SKM-1 treated with dmso at 0.1 percent for 144 hours (cell line): Measurements from ENCODE around the gene HOXB6.

Source experiments
- DNase-seq: peaks from one replicate; lab custom pipeline; 2025; ENCODE audit not compliant: unreplicated experiment; lab: John Stamatoyannopoulos, UW

Gene HOXB6

DNA sequence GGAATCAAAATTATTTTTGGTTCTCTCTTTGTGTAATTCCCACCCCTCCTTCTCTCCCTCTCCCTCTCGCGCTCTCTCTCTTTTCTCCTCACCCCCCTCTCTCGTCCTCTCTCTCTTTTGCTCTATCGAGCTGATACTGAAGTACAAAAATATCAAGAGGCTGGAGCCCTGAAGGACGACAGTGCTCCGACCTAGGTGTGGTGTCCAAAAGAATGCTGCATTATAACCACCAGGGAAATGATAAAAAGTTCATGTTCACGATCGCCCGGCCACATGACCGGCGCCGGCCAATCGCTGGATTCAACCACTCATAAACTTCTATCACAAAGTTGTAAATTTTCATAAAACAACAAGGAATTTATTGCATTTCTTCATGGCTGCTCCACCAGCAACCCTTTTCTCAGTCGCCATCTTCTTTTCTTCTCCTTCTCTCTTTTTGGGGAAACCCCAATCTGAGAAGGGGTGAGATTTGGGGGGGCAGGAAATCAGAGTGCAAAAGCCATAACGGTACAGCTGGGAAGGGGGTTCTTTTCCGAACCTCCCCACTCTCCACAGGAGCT, at the start of gene HOXB6:
TSS of gene HOXB6 (minus strand) at position 217 of the 560 bp plus-strand sequence. CDS start 6,836 bp downstream, outside the sequence.
- DNase-seq, result no peak

DNA sequence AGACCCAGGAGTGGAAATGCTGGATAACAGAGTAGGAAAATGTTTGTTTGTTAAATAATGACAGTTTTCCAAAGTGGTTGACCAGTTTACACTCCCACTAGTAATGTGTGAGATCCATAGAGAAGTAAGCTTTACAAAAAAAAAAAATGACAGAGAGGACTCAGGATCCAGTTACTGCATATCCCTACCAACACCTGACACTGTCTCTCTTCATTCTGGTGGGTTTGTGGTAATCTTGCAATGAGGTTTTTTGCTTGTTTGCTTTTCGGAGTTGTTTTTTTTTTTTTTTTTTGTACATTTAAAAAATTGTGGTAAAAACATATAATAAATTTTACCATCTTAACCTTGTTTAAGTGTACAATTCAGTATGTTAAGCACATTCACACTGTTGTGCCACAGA, 45.0 kb upstream of the HOXB6 start:
- DNase-seq, result no peak

GRCh38 chr17:48647963-48648245, 43.1 kb upstream of the HOXB6 start:
- DNase-seq, result no peak

DNA sequence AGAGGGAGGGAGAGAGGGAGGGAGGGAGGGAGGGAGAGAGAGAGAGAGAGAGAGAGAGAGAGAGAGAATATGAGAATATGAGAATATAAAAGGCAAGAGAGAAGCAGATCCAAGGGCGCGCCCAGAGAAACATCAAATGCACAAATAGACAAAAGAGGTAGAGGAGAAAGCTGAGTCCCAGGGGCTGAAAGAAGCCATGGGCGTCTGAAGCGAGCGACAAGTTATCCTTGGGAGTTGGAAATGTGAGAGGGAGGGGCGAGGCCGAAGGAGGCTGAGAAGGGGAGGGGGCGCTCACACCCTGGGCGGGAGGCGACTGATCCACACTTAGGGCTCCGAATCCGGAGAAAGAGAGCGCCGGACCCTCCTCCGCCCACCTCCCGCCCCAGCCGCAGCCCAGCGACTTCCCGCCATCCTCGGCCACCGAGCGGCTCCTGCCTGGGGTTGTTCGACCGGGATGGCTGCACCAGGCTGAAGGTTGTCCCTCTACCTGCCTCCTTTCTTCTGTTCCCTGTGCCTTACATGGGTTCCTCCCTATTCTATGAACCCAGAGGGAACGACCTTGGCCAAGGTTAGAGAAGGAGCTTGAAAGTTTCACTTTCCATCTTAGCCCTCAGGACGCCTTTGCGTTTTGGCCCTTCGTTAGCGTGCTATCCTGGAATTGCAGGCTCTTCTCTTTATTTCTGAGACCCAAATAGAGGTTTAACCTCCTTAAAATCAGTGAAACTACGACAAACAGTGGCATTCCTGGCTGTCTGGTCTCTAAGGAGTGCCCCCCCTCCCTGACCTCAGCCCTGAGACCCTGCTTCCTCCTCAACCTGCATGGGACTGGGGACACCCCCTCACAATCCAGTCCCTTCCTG, 42.5 kb upstream of the HOXB6 start:
- DNase-seq, result no peak

DNA sequence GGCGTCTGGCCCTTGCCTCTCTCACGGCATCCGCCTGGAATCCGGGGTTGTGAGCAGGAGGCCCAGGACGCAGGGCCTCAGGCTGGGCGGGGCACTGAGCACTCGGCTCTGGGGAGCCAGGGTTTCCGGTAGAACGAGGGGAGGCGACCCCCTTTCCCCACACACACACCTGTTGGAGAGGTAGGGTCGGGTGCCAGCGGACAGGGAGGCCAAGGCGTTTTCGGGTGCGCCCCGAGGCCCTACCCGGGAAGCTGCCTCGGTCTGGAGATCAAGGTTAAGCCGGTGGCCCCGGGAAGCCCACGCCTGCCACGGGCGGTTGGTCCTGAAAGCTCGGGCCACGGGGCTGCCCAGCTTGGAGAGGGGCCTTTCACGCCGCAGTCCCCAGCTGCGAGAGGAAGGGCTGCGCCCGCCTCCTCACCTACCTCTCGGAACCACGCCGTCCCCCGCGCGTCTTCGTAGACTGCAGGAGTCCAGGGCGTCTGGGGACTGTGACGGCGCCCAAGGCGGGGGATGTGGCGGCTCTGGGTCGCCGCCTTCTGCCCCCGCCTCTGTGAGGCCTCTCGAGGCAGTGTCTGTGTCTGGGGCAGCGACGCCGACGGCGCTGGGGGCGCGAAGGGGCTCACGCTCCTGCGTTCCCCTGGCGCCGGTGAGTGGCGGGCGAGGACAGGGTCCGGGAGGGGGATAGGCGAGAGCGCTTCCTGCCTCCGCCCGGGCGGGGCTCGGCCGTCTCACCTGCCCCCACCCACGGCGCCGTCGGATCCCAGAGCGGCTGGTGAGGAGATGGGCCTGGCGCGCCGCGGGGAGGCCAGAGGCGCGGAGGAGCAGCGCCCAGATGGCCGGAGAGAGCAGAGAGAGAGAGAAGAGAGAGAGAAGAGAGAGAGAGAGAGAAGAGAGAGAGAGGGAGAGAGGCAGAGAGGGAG, 41.7 kb upstream of the HOXB6 start:
- DNase-seq, result no peak

GRCh38 chr17:48645639-48646182, 40.9 kb upstream of the HOXB6 start:
- DNase-seq, result no peak

GRCh38 chr17:48644910-48645557, 40.2 kb upstream of the HOXB6 start:
- DNase-seq, result no peak

DNA sequence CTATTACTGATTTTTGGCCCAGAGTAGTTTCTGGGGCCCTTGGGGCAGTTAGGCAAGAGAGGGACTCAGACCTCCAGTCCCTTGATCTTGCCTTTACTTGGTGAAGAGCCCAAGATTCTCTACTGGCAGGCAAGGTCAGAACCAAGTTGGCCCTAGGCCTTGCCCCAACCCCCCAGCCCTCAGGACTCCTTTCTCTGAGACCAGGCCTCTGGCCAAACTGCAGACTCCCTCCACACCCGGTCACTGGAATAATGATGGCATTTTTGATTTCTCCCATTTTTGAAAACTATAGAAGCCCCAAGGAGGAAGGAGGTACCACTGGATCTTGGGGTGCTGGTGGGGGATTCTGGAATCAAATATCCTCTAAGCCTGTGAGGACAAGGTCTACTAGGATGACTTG, 39.4 kb upstream of the HOXB6 start:
- DNase-seq, result no peak

DNA sequence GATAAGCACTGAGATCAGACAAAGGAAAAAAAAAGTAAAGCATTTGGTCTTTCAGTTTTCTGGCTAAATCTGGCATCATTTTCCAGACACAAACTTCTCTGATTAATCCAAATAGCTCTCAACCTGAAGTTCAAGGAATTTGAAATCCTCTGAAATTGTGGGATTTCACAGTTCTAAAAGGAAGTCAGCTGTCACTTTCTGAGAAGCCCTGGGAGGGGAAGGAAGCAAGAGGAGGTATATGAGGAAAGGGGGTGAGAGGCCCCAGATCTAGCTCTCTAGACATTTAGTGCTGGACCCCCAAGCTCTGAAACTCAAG, 38.9 kb upstream of the HOXB6 start:
- DNase-seq, result no peak

DNA sequence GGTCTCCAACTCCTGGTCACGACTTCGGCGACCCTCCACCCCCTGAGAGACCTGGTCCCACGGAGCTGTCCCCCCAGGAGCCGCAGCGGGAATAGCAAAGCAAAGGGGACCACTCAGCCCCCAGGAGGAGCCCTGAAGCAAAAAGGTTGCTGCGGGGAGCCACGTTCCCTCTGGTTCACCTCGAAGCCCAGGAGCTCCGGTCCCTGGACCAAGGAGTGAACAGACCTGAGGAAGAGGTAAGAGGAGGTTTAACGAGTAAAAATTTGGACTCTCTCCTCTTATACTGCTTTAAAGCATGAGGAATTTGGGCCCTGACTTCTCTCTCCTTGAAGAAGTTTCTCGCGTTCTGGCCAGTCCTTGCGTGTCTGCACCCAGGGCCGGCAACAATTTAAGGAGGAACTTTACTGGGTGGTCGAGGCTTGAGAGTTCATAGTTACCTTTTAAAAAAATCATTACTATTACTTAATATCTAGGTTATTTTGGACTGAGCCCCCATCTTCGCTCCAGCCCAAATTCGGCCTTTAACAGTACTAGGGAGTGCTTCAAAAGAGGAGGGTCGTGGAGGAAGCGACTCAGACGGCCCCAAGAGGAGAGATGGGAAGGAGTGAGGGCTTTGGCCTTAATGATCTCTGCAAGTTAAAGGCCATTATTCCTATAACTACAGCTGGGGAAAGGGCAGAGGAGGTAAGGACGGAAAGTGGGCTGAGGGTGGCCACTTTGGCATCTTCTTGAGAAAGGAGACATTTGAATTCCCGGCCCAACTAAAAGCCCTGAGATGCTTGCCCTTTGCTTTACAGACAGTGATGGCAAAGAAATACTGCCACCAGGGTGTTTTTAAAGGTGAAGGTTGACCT, 38.3 kb upstream of the HOXB6 start:
- no peak for DNase-seq

GRCh38 chr17:48642059-48642842, 37.5 kb upstream of the HOXB6 start:
- no peak for DNase-seq

GRCh38 chr17:48641541-48642058, 36.8 kb upstream of the HOXB6 start:
- no peak for DNase-seq

DNA sequence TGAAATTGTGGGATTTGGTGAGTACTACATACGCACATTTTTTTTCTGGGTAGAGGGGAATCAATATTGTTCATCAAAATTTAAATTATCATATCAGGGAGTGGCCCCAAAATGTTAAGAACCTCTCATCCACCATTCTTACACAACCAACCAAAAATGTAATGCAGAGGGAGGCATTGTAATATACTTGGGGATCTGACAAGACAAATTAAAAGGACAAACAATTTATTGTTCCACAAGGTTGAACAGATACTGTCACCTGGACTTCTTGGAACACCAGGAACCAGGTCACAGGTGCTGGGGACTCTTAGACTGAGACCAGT, 36.0 kb upstream of the HOXB6 start:
- DNase-seq, result no peak

DNA sequence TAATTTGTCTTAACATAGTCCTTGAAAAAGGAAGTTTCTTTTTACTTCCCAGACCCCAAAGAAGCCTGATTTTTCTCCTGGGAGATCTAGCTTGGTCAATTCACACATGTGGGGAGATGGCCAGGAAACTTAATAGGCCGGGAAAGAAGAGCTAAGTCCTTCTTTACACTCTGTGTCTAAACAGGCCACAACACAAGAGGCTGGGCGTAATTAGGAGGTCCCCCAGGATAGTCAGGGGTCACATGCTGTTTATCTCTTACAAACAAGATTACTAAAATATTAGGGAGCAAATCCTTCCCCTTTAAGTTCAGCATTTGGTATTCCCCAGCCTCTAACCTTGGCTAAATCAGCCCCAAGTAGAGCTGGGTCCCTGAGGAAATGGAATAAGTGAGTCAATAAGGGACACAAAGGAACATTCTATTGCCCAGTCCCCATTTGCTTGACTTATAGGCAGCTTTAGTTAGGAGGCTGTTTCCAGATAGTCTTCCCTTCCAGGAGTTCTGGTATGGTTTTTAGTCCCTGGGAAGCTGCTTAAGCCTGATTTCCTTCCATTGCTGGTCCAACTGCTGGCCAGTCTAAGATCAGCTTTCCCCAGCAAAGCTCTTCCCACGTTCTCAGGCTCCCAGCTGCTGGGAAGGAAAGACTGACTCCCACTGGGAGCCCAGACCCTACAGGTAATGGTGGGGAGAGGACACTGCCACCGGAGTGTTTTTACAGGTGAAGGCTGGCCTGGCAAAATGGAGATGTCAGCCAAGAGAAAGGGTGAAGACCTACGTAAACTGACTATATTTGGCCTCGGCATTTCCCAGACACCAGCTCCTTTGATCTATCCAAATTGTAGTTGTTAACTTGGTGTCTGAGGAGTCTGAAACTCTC, 35.4 kb upstream of the HOXB6 start:
- DNase-seq, result no peak

DNA sequence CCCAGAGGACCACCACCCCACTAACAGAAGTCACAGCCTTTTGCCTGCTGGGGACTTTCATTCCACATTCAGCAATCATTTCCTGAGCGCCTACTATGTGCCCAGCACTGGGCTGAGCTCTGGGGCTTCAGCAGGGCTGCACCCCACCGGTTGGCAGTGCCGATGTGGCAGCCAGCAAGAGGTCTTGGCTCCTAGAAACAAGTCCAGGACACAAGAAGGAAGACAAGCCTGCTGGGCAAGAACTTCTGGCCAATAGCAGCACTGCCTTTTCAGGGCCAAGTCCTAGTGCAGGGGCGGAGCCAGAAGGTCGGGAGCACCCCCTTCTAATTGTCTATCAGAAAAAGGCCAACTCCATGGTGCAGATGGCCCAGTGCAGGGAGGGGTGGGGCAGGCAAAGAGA, 34.4 kb upstream of the HOXB6 start:
- no peak for DNase-seq

GRCh38 chr17:48637323-48638260, 32.8 kb upstream of the HOXB6 start:
- no peak for DNase-seq
